ENCODE measurements around the gene KRTAP1-1. TPM values are rescaled to one million over a fixed set of nuclear protein-coding genes. Genes with fewer than 3 reads are reported as not detected.

The KRTAP1-1 gene
- total and polyA plus RNA-seq, 2 experiments from 2014 or later: not detected

GRCh38 chr17:40997361-40997760 lies 43.9 kb downstream of the KRTAP1-1 start (continued):
- TF ChIP-seq ZNF462 (CRISPR knock-in tag; IDR thresholded peaks at IDR 0.05) (no peak), CREB1 (CRISPR knock-in tag; IDR thresholded peaks at IDR 0.05; ENCODE audit: low read depth) (no peak), ETS1 (IDR thresholded peaks at IDR 0.05) (no peak), ZNF331 (CRISPR knock-in tag; IDR thresholded peaks at IDR 0.05; ENCODE audit: low read depth) (no peak)

- no peaks in the 10 kb centered on the region for H3K27me3 Mint-ChIP-seq (ENCODE audit: insufficient read depth, low read depth, poor library complexity)
- no peak overlapping the region for H3K4me3 Mint-ChIP-seq
- Histone ChIP-seq H3F3A (replicated peaks; ENCODE audit: low read depth) (no peaks in the 10 kb centered on the region), H3K4me3 (no peak overlapping the region), H3K4me1 (ENCODE audit: insufficient read depth) (no peaks in the 10 kb centered on the region), H3K27me3 (ENCODE audit: insufficient read depth) (no peaks in the 10 kb centered on the region), H3K9me2 (ENCODE audit: insufficient read depth) (0 out of 2 replicates have a peak, but pooled peaks cover 4% of the 10 kb centered on the region), H3K79me2 (replicated peaks; ENCODE audit: insufficient read depth) (no peaks in the 10 kb centered on the region), H3K4me2 (no peak overlapping the region), H3K36me3 (ENCODE audit: insufficient read depth) (no peaks in the 10 kb centered on the region), H3K27ac (ENCODE audit: low read depth) (no peak overlapping the region), H4K20me1 (replicated peaks; ENCODE audit: insufficient read depth) (no peaks in the 10 kb centered on the region), H2AFZ (no peak overlapping the region)
- no peaks in the 10 kb centered on the region for H3K36me3 Mint-ChIP-seq (ENCODE audit: low read depth)
- no peaks in the 10 kb centered on the region for H3K9me3 Mint-ChIP-seq
- no peak overlapping the region for H3K27ac Mint-ChIP-seq
- ATAC-seq (no peak), DNase-seq (ENCODE audit: low spot score) (no peak)
- H3K4me1 Mint-ChIP-seq: peaks cover 4% of the 10 kb centered on the region; the same call in 2 of the 3 replicates
- TF ChIP-seq REST (IDR thresholded peaks at IDR 0.05; ENCODE audit: unreplicated experiment): no peak
- TF ChIP-seq STAT1 (IDR thresholded peaks at IDR 0.05; ENCODE audit: unreplicated experiment): no peak
Observed at GRCh38 chr17:40996829-40997228, 44.4 kb downstream of the KRTAP1-1 start.

Data from GM23338 (cell line).